Testis (tissue), 3 donors: ENCODE data around the gene CEP250. TPM values are rescaled to one million over a fixed set of nuclear protein-coding genes. Genes with fewer than 3 reads are reported as not detected.
"Not testable (repeated sequence)": the region's sequence is repeated elsewhere in the genome, so short reads cannot be mapped to it uniquely, and the experiment has no call there.

Experiments used
- DNase-seq: peaks from one replicate; pipeline ENCODE4 v3.0.0-alpha.2; 2019
- H3K27ac ChIP-seq, 2 donors: fragments of 200-600 bp; sonication (generic); one replicate each; pipeline ENCODE4 v1.5.1; 2019
- H3K27me3 ChIP-seq: fragments of 200-600 bp; sonication (generic); one replicate; pipeline ENCODE4 v1.5.1; 2019
- H3K36me3 ChIP-seq: fragments of 200-600 bp; sonication (generic); one replicate; pipeline ENCODE4 v1.5.1; 2017; ENCODE audit warnings: low read depth; ENCODE audit errors: missing control alignments
- H3K4me1 ChIP-seq: fragments of 200-600 bp; sonication (generic); one replicate; pipeline ENCODE4 v1.5.1; 2019
- H3K4me3 ChIP-seq, 2 donors: fragments of 200-600 bp; sonication (generic); one replicate each; pipeline ENCODE4 v1.5.1; 2017 to 2019
- H3K9me3 ChIP-seq: fragments of 200-600 bp; sonication (generic); one replicate; pipeline ENCODE4 v1.5.1; 2017
- CTCF ChIP-seq, 3 experiments: fragments of 450-650 bp in 2 of 3; fragments of 200-600 bp in 1 of 3; sonication (generic) in 1 of 3; IDR thresholded peaks; one replicate each; pipeline ENCODE4 v1.5.1; 2016 to 2019; ENCODE audit warnings: antibody characterized with exemption in 3 of 3, mild to moderate bottlenecking in 2 of 3, moderate library complexity in 1 of 3
- POLR2A ChIP-seq: fragments of 450-650 bp; IDR thresholded peaks from one replicate; pipeline ENCODE4 v1.6.1; 2017; ENCODE audit warnings: antibody characterized with exemption, mild to moderate bottlenecking, moderate library complexity
- WGBS, 2 donors: methylation state at CpG; one replicate each; pipeline ENCODE4 v1.1.5; 2018; 5-methylcytosine and 5-hydroxymethylcytosine counted together
- intact Hi-C: fragments of 100-400 bp; cut with DNase I; formaldehyde crosslinking; loops from one replicate; pipeline ENCODE4 v1.15.1; 2023; ENCODE audit warnings: low total_unique reads
- polyA plus RNA-seq: library from polyadenylated mRNA; stranded (reverse); fragments of 350-450 nt; fragmentation: Illumina TruSeq; extraction: RNeasy Lipid Tissue Mini Kit (QIAGEN cat#74804); gene quantifications from one replicate; pipeline ENCODE4 v1.2.3, GENCODE V29; 2014; ENCODE audit warnings: low read depth, low replicate concordance; ENCODE audit not compliant: insufficient read depth
- total RNA-seq, 2 donors: library from RNA; depleted of rRNA; stranded (reverse); fragments of >200 nt; gene quantifications; one replicate each; pipeline ENCODE4 v1.2.3, GENCODE V29; 2016

Gene CEP250
- total and polyA plus RNA-seq, 3 donors from 2014 or later: 41.2 to 68.6 (median 54.5) TPM

GRCh38 chr20:35544436-35544835 lies 89.0 kb downstream of the CEP250 start:
- intact Hi-C loops: no loop called here

DNA sequence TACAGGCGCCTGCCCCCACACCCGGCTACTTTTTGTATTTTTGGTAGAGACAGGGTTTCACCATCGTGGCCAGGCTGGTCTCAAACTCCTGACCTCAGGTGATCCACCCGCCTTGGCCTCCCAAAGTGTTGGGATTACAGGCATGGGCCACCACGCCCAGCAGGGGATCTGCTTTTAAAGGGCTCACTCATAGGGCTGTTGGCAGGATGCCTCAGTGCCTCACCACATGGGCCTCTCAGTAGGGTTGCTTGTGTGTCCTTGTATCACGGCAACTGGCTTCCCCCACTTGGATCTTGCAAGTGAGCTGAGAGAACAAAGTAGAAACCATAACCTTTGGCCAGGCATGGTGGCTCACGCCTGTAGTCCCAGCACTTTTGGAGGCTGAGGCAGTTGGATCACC lies 89.5 kb downstream of the CEP250 start:
- H3K36me3 ChIP-seq, H3K4me3 ChIP-seq, H3K9me3 ChIP-seq, intact Hi-C loops, H3K27ac ChIP-seq, DNase-seq, H3K27me3 ChIP-seq: not testable (repeated sequence)
- 97 to 100% methylated on average over 7 of the region's 7 CpGs for WGBS, 2 donors
- peaks cover 12% of the 10 kb centered on the region for H3K4me1 ChIP-seq

More at GRCh38 chr20:35544436-35544835, 89.0 kb downstream of the CEP250 start:
- Histone ChIP-seq H3K27me3 (no peaks in the 10 kb centered on the region), H3K27ac (no peak overlapping the region), H3K4me1 (peaks cover 12% of the 10 kb centered on the region), H3K9me3 (no peaks in the 10 kb centered on the region), H3K4me3 (no peak overlapping the region), H3K36me3 (no peaks in the 10 kb centered on the region)
- TF ChIP-seq CTCF (IDR thresholded peaks at IDR 0.05) (no peak), POLR2A (no peak)
- WGBS, 2 donors: 91 to 92% methylated on average over 16 of the region's 16 CpGs
- no peak for DNase-seq

DNA sequence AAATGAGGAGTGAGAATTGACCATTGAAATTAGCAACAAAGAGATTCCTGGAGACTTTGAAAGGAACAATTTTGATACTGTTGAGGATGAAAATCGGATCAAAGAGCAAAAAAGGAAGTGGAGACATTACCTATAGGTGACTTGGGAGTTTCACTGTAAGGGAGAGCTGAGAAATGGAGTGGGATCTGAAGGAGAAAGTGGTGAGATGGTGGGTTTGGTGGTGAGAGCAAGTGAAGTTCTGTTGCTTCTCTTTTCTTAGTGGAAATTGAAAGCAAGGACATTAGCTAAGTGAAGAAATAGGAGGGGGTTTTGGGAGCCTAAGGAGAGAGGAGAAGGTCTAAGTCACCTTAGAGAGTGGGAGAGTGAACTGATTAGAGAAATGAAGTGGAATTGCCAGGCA lies 90.7 kb downstream of the CEP250 start:
- peaks cover 10% of the 10 kb centered on the region for H3K4me1 ChIP-seq
- H3K9me3 ChIP-seq: no peaks in the 10 kb centered on the region
- no peaks in the 10 kb centered on the region for H3K36me3 ChIP-seq
- intact Hi-C loops: no loop called here
- TF ChIP-seq CTCF (IDR thresholded peaks at IDR 0.05): no peak
- no peak overlapping the region for H3K4me3 ChIP-seq
- no peak overlapping the region for H3K27ac ChIP-seq
- 77 to 81% methylated on average over 1 of the region's 1 CpG for WGBS, 2 donors
- DNase-seq: no peak
- H3K27me3 ChIP-seq: no peaks in the 10 kb centered on the region

DNA sequence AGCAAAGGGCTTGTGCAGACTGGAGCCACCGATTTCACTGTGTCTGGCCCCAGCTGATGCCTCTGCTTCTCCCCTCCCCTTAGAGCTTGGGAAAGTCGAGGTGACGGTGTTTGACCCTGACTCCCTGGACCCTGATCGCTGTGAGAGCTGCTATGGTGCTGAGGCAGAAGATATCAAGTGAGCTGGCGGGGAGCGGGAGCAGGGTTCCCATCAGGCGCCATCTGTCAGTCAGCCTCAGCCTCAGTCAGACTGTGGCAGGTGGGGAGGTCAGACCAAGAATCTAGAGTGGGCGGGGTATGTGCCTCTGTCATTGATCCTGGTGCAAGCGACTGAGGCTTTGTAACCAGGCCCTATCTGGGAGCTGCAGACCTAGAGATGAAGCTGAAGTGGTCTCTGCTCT lies 91.9 kb downstream of the CEP250 start:
- Histone ChIP-seq H3K36me3 (no peaks in the 10 kb centered on the region), H3K4me1 (peaks cover 5% of the 10 kb centered on the region), H3K27me3 (no peaks in the 10 kb centered on the region), H3K4me3 (no peak overlapping the region), H3K27ac (no peak overlapping the region), H3K9me3 (no peaks in the 10 kb centered on the region)
- DNase-seq: no peak
- 79 to 90% methylated on average over 6 to 9 of the region's 9 CpGs for WGBS, 2 donors
- TF ChIP-seq POLR2A (no peak), CTCF (IDR thresholded peaks at IDR 0.05) (no peak)
- intact Hi-C loops: no loop called here

GRCh38 chr20:35551503-35551902 lies 96.1 kb downstream of the CEP250 start:
- Histone ChIP-seq H3K27me3 (no peaks in the 10 kb centered on the region), H3K4me1 (peaks cover 13% of the 10 kb centered on the region), H3K4me3 (no peak overlapping the region), H3K27ac (no peak overlapping the region), H3K9me3 (no peaks in the 10 kb centered on the region), H3K36me3 (no peaks in the 10 kb centered on the region)
- no peak for DNase-seq
- WGBS, 2 donors: 74 to 77% methylated on average over 4 of the region's 4 CpGs
- intact Hi-C loops: no loop called here
- no peak for TF ChIP-seq CTCF (IDR thresholded peaks at IDR 0.05)
- TF ChIP-seq POLR2A: no peak
